Activated T-cell treated with anti-CD3 and anti-CD28 coated beads, Interleukin-2, amount 50 U/mL, for 48 hours (primary cell): ENCODE data around the gene HLX.

ENCODE experiments used
- DNase-seq, 2 experiments: peaks; one replicate each; pipeline ENCODE4 v3.0.0-alpha.2; 2020

HLX gene, protein sequence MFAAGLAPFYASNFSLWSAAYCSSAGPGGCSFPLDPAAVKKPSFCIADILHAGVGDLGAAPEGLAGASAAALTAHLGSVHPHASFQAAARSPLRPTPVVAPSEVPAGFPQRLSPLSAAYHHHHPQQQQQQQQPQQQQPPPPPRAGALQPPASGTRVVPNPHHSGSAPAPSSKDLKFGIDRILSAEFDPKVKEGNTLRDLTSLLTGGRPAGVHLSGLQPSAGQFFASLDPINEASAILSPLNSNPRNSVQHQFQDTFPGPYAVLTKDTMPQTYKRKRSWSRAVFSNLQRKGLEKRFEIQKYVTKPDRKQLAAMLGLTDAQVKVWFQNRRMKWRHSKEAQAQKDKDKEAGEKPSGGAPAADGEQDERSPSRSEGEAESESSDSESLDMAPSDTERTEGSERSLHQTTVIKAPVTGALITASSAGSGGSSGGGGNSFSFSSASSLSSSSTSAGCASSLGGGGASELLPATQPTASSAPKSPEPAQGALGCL

DNA sequence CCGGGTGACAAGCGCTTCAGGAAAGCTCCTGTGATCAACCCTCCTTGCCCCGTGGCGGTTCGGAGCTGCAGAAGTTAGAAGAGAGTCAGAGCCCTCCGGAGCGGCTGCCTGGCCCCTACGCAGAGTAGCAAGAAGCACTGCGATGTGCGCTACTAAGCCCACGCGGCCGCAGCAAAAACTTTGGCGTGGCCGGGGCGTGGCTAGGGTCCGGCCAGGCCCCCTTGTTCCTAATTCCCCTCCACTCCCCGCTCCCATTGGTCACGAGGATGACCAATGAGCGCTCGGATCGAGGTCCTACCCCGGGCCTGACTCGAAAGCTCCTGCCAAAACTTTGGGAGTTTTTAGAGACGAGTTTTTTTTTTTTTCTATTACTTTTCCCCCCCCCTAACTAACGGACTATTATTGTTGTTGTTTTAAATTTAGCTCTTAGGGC lies at the start of gene HLX:
Gene HLX (plus strand): TSS at position 368 of the 433 bp plus-strand sequence. CDS start 415 bp downstream, outside the sequence.
- DNase-seq: peak; percentile 45 to 55

DNA sequence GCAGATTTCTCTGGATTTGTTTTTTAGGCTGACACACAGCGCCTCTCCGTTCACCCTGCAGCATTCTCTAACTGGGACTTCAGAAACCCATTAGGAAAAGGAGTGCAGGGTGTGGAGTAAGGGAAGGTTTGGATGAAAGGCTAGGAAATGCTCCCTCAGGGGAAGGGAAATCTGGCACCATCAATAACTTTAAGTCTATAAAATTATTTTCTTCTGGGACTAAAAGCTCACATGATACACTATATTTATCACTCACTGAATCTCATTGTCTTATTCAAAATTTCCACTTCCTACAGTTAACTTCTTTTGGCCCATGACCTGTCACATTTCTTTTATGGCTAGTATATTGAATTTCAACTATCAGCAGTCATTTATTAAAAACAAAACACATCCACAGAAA lies 45.8 kb upstream of the HLX start:
- DNase-seq: no peak

DNA sequence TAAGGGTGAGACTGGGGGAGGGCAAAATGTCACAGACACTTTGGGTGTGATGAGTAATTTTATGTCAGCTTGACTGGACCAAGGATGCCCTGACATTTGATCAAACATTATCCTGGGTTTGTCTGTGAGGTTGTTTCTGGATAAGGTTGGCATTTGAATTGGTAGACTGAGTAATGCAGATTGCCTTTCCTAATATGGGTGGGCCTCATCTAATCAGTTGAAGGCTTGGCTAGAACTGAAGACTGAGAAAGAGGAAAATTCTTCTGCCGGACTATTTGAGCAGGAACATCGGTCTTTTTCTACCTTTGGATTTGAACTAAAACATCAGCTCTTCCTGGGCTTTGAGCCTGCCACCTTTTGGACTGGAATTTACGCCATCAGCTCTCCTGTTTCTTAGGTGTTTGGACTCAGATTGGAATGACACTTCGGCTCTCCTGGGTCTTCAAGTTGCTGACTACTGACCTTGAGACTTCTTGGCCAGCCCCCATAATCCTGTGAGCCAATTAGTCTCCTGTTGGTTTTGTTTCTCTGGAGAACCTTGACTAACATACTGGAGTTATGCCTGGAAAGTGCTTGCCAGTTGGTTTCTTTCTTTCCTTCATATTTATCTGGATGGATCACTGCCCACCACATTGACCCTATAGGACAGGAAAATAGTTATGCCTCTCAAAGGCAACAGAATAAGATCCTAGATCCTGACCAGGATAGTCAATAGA lies 44.9 kb upstream of the HLX start:
- DNase-seq: no peak

DNA sequence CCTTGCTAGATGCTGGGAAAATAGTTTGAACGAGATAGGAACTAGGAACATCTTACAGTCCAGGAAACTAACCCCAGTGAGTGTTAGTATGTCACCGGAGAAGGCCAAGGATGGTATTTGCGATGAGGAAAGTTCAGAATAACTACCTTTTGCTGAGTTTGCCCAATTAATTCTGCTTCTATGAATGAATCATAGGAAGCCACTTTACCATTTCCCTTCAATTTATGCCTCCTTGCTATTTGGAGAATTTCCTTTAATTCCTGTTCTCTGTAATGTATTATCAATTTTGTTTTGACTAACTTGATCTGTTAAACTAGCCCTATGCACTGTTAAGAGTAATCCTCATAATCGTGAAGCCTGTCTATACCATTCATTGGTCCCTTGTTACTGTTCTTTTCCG lies 40.7 kb upstream of the HLX start:
- DNase-seq: no peak

DNA sequence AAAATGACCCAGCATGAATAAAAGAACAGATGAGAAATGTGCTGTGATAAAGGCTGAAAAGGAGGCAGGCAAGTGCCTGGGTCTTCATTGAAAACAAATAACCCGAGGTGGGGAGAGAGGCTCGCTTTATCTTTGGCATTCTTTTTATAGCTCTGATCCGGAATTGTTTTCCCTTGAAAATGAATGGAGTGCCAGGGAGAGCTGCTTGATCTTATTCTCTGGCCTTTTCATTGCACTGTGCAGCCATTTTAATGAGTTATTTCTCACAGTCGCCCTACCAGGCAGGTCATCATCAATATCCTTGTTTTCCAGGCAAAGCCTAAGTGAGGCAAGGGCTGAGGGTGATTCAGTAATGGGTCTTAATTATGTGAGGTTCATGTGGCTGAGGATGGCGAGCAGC lies 39.8 kb upstream of the HLX start:
- no peak for DNase-seq

DNA sequence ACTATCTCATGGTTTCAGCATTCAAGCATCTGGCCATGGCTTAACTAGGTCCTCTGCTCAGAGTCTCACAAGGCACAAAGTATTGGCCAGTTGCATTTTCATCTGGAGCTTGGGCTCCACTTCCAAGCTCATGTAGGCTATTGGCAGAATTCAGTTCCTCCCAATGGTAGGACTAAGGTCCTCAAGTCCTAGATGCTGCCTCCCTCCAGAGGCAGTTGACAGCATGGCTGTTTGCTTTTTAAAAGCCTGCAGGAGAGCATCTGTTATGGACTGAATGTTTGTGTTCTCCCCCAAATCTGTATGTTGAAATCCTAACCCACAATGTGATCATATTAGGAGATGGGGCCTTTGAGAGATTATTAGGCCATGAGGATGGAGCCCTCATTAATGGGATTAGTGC lies 38.0 kb upstream of the HLX start:
- no peak for DNase-seq

DNA sequence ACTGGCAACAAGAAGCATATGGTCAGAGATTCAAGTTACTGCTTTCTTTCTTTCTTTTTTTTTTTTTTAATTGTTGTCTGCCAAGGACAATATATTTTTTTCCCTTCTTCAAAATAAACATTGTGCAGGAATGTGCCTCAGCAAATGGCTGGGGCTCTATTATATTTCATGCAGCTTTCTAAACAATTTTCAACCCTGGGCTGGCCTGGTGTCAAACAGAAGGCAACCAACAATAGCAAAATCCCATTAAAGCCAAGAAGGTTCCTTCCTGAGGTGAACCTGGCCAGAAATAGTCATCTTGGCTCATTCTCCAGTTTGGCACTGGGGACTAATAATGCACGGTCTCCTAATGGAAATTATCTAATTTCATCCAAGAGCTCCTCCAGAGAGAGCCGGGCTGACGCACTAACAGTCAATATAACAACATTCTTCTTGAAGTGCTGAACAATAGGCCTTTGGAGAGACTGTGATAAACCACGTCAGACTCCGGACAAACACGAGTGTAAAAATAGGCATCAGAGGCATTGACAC lies 35.7 kb upstream of the HLX start:
- DNase-seq: no peak

DNA sequence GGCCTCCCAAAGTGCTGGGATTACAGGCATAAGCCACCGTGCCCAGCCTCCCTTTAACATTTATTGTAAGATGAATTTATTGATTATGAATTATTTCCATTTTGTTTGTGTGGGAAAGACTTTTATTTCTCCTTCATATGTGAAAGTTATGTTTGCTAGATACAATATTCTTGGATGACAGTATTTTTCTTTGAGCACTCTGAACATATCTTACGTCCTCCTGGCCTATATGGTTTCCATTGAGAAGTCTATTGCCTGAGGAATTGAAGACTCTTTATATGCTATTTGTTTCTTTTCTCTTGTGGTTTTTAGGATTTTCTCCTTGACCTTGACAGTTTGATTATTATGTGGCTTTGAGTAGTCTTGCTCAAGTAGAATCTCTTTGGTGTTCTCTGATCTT lies 26.8 kb upstream of the HLX start:
- no peak for DNase-seq

DNA sequence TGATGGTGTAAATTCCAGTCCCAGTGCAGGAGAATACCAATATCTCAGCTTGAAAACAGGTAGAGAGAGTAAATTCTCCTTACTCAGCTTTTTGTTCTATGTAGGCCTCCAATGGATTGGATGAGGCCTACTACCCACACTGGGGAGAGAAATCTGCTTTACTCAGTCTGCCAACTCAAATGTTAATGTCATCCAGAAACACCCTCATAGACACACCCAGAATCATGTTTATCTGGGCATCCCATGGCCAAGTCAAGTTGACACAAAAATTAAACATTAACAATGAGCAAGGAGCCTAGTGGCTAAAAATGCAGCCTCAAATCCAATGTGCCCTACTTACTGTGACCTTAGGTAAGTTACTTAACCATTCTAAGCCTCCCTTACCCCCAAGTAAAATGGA lies 6.9 kb upstream of the HLX start:
- DNase-seq: no peak

DNA sequence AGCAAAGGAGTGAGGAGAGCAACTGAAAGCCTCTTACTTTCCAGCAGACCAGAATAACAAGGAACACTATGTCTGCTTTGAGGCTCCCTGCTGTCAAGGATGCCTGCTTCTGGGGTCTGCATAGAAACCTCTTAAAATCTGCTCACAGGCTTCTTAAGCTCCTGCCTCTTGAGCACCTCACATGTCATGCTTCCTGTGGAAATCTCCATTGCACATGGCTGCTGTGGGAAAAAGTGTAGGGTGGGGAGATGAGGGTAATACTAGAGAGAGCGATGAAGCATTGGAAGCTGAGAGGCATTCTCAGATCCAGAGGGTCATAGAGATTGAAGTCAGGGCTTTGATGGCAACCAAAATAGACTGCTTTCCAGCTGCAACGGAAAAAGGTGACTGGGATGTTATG lies 6.2 kb upstream of the HLX start:
- no peak for DNase-seq

DNA sequence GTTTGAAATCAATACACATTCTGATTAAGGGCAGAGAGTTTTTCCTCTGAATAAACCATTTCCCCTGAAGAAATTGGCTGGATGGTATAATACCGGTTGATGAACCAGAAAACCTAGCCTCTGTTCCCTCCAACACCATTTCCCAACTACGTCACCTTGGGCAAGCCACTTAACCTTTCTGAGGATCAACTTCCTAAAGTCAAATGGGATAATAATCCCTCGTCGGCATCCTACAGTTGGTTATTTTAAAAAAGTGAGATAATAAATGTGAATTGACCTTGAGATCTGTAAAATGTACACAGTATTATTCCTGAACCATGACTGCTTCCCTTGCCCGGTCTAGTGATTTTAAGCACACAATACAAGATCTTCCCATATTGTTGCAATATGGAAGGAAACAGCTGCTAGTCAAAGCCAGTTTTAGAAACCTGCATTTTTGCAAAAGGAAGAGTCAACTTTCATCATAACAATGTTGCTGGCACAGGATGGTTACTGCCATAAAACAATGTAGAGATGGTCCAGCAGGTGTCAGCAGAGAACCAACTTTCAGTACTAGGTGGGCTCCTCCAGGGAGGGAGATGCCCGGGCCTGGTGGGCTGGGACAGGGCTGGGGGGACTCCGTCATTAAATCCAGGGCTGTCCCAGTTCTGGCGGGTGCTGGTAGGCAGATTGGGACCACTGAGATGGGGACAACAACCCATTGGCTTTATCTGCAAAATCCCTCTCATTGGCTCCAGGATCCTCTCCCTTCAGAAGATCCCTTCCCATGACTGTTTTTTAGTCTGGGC lies 5.2 kb upstream of the HLX start:
- DNase-seq: no peak

DNA sequence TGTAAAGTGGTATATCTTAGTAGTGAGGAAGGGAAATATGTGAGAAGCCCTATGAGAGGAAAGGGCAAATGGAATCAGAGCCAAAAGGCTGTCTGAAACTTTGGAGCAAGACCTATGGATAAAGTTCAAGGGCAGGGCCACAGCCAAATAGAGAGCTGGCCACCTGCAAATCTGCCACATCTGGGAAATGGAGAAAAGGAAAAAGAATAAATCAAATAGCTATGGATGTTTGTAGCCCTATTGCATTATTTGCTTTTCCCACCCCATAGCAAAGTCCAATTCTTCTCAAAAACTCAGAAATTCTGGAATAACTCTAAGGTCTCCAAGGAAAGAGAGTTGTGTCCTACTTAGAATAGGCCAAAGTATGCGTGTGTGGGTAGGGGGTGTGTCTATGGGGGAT lies 4.0 kb upstream of the HLX start:
- no peak for DNase-seq

DNA sequence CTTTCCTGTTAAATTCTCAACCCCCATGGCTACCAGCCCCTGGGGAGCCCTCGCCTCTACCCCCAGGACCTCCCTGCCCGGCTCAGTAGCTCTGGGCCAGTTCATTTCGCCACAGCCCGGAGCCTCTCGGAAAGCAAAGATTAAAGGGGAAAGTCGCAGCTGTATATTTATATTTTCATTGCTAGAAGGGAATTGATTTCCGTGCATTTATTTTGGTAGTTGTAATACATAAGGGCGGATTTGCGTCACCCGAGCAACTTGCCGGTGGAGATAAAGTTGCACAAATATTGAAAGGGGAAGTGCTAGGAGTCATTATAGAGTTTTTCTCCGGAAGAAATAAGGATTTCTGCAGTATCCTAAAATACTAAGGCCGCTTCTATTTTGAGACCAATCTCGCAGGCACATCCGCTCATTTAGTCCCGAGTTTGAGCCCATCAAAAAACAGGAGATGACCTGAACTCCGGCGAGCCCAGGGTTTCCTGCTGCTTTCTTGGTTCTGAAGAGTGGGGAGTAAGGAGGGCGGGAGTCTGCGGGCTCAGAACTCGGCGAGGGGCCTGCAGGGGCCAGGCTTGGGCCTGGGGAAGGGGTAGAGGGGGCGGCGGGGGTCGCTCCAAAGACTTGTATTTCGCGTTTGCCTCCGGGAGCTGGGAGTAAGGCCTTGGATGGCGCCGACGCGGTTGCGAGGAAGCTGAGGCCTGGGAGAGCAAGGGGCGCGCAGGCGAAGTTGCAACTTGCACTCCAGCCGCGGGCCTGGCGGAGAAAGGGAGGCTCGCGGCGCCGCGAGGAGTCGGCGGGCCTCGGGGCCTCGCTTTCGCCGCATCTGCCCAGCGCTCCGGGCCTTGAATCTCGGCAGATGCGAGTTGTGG lies 2.5 kb upstream of the HLX start:
- no peak for DNase-seq

DNA sequence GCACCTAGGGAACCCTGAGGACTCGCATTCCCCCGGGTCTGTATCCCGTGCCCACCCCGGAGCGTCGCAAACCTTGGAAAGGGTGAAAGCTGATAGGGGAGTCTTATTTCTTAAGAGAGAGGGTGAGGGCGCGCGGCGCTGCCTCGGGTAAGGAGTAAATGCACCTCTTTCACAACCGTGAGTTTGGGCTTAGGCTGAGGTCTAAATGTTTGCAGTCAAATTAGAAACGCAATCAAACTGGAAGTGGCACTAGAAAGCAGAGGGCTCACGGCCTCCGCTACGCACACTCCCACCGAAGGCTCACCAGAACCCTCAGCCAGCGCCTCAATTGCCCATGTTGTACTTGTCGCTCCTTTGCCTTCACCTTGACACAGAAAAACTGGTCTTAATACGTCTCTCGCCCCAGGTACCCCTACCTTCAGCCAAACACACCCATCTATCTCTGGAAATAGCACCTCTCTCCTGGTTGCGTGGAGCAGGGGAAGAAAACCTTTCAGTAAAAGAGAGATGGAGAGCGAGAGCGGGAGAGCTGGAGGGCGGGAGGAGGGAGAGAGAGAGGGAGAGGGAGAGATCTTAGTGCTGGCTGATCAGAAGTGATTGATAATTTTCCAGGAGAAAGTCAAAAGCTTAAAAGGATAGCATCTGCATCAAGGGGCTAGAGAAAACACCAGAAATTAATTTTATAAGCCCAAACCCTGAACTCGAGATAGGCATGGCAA lies 1.7 kb upstream of the HLX start:
- DNase-seq: peak in 1 of 2 experiments; percentile 20

DNA sequence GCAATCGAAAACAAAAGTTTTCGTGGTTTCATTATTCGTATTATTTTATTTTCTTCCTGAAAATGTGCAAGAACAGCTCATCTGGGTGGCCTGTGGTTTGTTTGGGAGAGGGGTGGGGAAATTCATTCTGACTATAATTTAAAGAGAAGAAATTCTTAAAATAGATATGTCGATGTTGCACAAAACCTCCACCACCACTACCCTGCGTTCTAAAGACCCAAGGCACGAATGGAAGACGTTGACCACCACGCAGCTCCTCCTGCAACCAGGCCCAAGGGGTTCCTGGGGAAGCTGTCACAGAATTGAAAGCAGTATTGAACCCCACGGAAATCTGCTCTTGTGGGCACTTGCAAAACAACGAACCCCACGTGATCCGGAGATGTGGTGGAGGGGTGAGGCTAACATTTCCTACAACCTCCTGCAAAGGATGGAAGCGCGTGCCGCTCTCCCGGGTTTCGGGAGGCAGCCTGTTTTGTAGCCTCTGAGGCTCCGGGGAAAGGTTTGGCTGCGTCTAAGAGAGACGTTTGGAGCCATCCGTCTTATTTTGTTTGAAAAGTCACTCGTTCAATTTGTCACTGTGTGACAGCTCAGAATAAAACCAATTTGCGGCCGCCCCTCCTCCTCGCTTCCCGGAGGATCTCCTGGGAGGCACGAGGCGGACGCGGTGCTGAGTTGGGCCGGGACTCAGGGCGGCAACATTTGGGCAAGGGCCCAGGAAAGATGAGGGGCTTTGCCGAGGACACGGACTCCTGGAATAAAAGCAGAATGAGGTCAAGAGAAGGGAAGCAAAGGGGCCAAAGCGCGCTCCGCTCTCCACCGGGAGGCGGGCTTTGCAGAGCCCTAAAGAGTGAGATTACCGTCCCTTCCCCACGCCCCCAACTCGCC lies 810 bp upstream of the HLX start:
- DNase-seq: peak in 1 of 2 experiments; percentile 27

DNA sequence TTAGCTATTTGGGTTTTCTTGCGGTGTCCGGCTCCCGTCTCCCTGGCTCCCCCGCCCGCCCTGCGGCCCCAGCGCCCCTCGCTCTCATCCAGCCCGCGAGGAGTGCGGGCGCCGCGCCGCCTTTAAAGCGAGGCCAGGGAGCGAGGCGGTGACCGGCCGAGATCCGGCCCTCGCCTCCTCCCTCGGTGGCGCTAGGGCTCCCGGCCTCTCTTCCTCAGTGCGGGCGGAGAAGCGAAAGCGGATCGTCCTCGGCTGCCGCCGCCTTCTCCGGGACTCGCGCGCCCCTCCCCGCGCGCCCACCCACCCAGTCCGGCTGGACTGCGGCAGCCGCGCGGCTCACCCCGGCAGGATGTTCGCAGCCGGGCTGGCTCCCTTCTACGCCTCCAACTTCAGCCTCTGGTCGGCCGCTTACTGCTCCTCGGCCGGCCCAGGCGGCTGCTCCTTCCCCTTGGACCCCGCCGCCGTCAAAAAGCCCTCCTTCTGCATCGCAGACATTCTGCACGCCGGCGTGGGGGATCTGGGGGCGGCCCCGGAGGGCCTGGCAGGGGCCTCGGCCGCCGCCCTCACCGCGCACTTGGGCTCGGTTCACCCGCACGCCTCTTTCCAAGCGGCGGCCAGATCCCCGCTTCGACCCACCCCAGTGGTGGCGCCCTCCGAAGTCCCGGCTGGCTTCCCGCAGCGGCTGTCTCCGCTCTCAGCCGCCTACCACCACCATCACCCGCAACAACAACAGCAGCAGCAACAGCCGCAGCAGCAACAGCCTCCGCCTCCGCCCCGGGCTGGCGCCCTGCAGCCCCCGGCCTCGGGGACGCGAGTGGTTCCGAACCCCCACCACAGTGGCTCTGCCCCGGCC lies 492 bp downstream of the HLX start:
- DNase-seq: peak in 1 of 2 experiments; percentile 22

DNA sequence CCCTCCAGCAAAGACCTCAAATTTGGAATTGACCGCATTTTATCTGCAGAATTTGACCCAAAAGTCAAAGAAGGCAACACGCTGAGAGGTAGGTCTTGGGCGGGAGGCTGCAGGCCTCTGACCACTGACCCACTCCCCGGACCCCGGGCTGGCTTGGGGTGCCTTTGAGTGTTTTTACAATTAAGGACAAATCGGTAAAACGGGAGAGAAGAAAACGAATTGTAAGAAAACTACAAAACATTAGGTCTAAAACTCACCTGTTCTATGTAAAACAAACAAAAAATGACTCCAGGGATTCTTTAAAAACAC lies 1.1 kb downstream of the HLX start:
- no peak for DNase-seq

DNA sequence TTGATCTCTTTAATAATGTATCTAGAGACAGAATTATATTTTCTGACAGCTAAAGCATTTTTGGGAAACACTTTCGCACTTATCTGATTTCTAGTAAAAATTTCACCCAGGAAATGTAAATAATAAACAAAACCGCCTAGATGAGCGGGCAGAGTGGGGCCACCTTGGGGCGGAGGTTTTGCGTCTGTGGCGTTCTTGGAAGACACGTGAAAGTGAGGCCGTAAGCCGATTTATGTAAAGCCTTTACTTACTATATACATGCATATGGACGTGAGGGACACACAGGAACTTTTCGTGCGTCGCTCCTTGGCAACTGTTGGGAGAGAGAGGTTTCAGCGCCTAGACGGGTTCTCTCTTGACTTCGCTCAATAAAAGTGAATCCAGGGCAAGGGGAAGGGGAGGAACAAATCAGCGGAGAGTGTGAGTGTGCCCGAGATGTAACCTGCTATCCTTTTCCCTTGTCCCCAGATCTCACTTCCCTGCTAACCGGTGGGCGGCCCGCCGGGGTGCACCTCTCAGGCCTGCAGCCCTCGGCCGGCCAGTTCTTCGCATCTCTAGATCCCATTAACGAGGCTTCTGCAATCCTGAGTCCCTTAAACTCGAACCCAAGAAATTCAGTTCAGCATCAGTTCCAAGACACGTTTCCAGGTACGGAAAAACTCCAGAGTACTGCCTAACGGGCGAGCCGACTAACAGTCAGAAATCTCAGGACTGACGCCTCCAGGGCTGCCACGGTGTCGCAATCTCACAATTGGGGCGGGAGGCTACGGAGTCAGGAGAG lies 1.7 kb downstream of the HLX start:
- peak; percentile 30 to 47 for DNase-seq
